OCI-LY7 (cell line): ENCODE measurements around the gene CD2BP2.

Experiments used
- EZH2phosphoT487 ChIP-seq: fragments of 200-600 bp; sonication (generic); IDR thresholded peaks from 2 replicates; pipeline ENCODE4 v1.6.1; 2018; ENCODE audit warnings: low read depth, borderline replicate concordance, mild to moderate bottlenecking, mixed run types, antibody characterized with exemption, low read length, moderate library complexity, mixed read lengths
- TF ChIP-seq, protein P1 (sequence below): fragments of 200-600 bp; sonication (generic); conservative IDR thresholded peaks from 2 replicates; pipeline ENCODE4 v1.5.1; 2014; ENCODE audit warnings: mild to moderate bottlenecking, antibody characterized with exemption, low read length, moderate library complexity, mixed read lengths

DNA sequence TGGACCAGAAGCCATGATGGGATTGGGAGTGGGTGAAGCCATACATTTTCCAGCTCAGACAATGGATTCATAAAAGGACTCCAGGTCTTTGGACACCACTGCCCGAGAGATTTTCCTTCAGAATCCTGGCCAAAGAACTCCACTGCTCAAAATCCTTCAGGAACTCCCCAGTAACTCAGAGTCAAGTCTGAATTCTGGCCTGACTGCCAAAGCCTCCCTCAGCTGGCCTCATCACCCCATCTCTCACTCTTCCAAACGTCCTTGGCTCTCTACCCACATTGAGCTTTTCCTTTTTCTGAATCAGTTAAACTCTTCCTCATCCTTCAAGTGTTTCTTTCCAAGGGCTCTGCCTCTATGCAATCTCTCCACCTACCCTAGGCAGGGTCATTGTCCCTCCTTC is 28.4 kb upstream of the CD2BP2 start:
- TF ChIP-seq, protein P1, sequence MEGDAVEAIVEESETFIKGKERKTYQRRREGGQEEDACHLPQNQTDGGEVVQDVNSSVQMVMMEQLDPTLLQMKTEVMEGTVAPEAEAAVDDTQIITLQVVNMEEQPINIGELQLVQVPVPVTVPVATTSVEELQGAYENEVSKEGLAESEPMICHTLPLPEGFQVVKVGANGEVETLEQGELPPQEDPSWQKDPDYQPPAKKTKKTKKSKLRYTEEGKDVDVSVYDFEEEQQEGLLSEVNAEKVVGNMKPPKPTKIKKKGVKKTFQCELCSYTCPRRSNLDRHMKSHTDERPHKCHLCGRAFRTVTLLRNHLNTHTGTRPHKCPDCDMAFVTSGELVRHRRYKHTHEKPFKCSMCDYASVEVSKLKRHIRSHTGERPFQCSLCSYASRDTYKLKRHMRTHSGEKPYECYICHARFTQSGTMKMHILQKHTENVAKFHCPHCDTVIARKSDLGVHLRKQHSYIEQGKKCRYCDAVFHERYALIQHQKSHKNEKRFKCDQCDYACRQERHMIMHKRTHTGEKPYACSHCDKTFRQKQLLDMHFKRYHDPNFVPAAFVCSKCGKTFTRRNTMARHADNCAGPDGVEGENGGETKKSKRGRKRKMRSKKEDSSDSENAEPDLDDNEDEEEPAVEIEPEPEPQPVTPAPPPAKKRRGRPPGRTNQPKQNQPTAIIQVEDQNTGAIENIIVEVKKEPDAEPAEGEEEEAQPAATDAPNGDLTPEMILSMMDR, result no peak
- no peak for TF ChIP-seq EZH2phosphoT487
